ENCODE measurements around the gene IFNAR1.

GRCh38 chr21:33390479-33390878 lies 65.7 kb downstream of the IFNAR1 start:
- TF ChIP-seq CTCF (IDR thresholded peaks at IDR 0.05; ENCODE audit: low read length) (no peak), EZH2 (IDR thresholded peaks at IDR 0.05; ENCODE audit: borderline replicate concordance, low read length) (no peak)

Data from OCI-LY1 (cell line).